ENCODE measurements around the gene CRACR2A. TPM values are rescaled to one million over a fixed set of nuclear protein-coding genes. Genes with fewer than 3 reads are reported as not detected.

CRACR2A gene
- total and polyA plus RNA-seq, 2 of the 13 experiments (the other 11 are each of a cell fraction or from before 2014, with no cell fraction given): 0.09 to 0.20 TPM

DNA sequence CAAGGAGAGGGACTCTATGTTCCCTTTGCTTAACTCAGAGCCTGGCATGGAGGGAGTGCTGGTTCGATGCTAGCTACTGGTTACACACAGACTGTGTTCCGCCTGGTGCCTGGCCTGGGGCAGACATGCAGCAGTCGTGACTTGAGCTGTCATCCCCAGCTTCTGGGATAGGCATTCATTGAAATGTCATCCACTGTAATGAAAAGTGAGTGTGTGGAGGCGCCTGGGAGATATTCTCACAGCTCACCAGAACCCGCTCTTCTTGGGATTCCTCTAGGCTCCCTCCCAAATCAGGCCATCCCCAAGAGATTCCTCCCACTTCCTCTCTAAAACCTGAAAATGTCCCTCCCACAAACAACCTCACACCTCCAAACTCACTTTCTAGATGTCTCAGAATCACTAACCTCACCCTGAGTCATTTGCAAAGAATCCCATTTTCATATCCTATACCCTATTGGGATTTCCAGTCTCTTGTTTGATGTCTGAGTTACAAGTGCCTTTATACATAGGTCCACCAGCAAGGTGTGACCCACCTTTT lies 82.8 kb downstream of the CRACR2A start:
- no peak for FAIRE-seq

DNA sequence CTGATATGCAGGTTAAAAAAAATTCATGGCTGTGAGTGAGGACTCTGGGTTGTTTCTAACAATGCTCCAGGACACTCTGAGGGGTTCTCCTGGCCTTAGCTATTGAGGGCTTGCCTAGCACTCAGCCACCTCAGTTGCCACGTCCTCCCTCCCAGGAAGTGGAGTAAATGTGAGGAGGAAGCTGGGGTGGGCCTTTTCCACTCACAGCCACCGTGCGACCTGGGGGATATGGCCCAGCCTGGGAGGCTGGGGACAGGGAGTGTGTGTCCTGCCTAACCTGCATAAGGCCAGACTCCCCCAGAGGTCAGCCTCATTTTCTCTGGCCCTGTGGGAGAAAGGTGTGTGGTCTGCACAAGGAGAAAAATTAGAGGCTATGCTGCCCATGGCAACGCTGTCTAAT lies 83.3 kb downstream of the CRACR2A start:
- in situ Hi-C loops (cut with HindIII; ENCODE audit: extremely low pct_ligation_motif_present, low pct_unique_long_range_greater_than_20kb) (no loop called here), intact Hi-C loops (cut with micrococcal nuclease; ENCODE audit: unreplicated experiment) (no loop called here)
- no peak overlapping the region for H3K4me3 ChIP-seq (replicated peaks in 1 of 3; ENCODE audit: insufficient read depth in 1 of 3, low read depth in 2 of 3, low read length in 3 of 3)
- H3K9ac ChIP-seq (ENCODE audit: insufficient read depth, low read depth, low read length): no peak overlapping the region
- no peak overlapping the region for H3K27ac ChIP-seq (ENCODE audit: extremely low read length, insufficient read depth, low read length)
- ATAC-seq (no peak), DNase-seq (ENCODE audit: low spot score) (no peak), FAIRE-seq (no peak)
- H3K79me2 ChIP-seq (ENCODE audit: insufficient read depth, low read length): no peaks in the 10 kb centered on the region
- H4K20me1 ChIP-seq (ENCODE audit: insufficient read depth, low read length): no peaks in the 10 kb centered on the region
- no peaks in the 10 kb centered on the region for H3K9me3 ChIP-seq (ENCODE audit: low read length)
- POLR2A ChIA-PET: no interaction called here
- no peaks in the 10 kb centered on the region for H3K36me3 ChIP-seq (replicated peaks in 1 of 2; ENCODE audit: control insufficient read depth in 1 of 2, insufficient read depth in 2 of 2, low read length in 2 of 2)
- H3K4me2 ChIP-seq (ENCODE audit: low read depth, low read length): no peak overlapping the region
- no peak overlapping the region for H2AFZ ChIP-seq (ENCODE audit: low read length)
- BruUV-seq (replicated peaks): no TSS peak
- no peaks in the 10 kb centered on the region for H3K4me1 ChIP-seq (ENCODE audit: insufficient read depth, low read length)
- CTCF ChIA-PET (ENCODE audit: low intra/inter-chr PET ratio, low total read pairs): no interaction called here
- no peaks in the 10 kb centered on the region; a peak in 1 of 5 replicates for H3K27me3 ChIP-seq (ENCODE audit: control insufficient read depth in 1 of 2, insufficient read depth in 2 of 2, low read length in 2 of 2)
- WGBS (ENCODE audit: low lambda C conversion rate): 0% methylated on average over 4 of the region's 4 CpGs
- TF ChIP-seq REPIN1 (CRISPR knock-in tag; IDR thresholded peaks at IDR 0.05; ENCODE audit: borderline replicate concordance, low read depth) (no peak), ZNF549 (CRISPR knock-in tag; IDR thresholded peaks at IDR 0.05) (no peak), CC2D1A (CRISPR knock-in tag; IDR thresholded peaks at IDR 0.05) (no peak), ZNF713 (CRISPR knock-in tag; IDR thresholded peaks at IDR 0.05) (no peak), ZMYM2 (CRISPR knock-in tag; IDR thresholded peaks at IDR 0.05) (no peak), SP5 (CRISPR knock-in tag; IDR thresholded peaks at IDR 0.05; ENCODE audit: borderline replicate concordance, low read depth) (no peak), MAF1 (CRISPR knock-in tag; IDR thresholded peaks at IDR 0.05; ENCODE audit: borderline replicate concordance) (no peak), ZNF274 (CRISPR knock-in tag; IDR thresholded peaks at IDR 0.05) (no peak)

More for the DNA sequence above, 82.8 kb downstream of the CRACR2A start:
- Histone ChIP-seq H3K9me3 (ENCODE audit: low read length) (no peaks in the 10 kb centered on the region), H3K79me2 (ENCODE audit: insufficient read depth, low read length) (no peaks in the 10 kb centered on the region), H2AFZ (ENCODE audit: low read length) (no peak overlapping the region), H3K9ac (ENCODE audit: insufficient read depth, low read depth, low read length) (no peak overlapping the region), H4K20me1 (ENCODE audit: insufficient read depth, low read length) (no peaks in the 10 kb centered on the region), H3K27me3 (ENCODE audit: control insufficient read depth in 1 of 2, insufficient read depth in 2 of 2, low read length in 2 of 2) (no peaks in the 10 kb centered on the region; a peak in 1 of 5 replicates), H3K4me2 (ENCODE audit: low read depth, low read length) (no peak overlapping the region), H3K36me3 (replicated peaks in 1 of 2; ENCODE audit: control insufficient read depth in 1 of 2, insufficient read depth in 2 of 2, low read length in 2 of 2) (no peaks in the 10 kb centered on the region), H3K27ac (ENCODE audit: extremely low read length, insufficient read depth, low read length) (no peak overlapping the region), H3K4me3 (replicated peaks in 1 of 3; ENCODE audit: insufficient read depth in 1 of 3, low read depth in 2 of 3, low read length in 3 of 3) (no peak overlapping the region), H3K4me1 (ENCODE audit: insufficient read depth, low read length) (no peaks in the 10 kb centered on the region)
- in situ Hi-C loops (cut with HindIII; ENCODE audit: extremely low pct_ligation_motif_present, low pct_unique_long_range_greater_than_20kb): no loop called here
- 43% methylated on average over 5 of the region's 5 CpGs for WGBS (ENCODE audit: low lambda C conversion rate)
- ChIA-PET POLR2A (no interaction called here), CTCF (ENCODE audit: low intra/inter-chr PET ratio, low total read pairs) (no interaction called here)
- no peak for ATAC-seq
- BruUV-seq (replicated peaks): no TSS peak
- intact Hi-C loops (cut with micrococcal nuclease; ENCODE audit: unreplicated experiment): no loop called here
- DNase-seq (ENCODE audit: low spot score): no peak
- no peak for TF ChIP-seq ZNF33A (CRISPR knock-in tag; IDR thresholded peaks at IDR 0.05; ENCODE audit: borderline replicate concordance)
- TF ChIP-seq KLF15 (CRISPR knock-in tag; IDR thresholded peaks at IDR 0.05; ENCODE audit: borderline replicate concordance): no peak
- TF ChIP-seq NCOR1 (IDR thresholded peaks at IDR 0.05; ENCODE audit: borderline replicate concordance, low read length): no peak
- TF ChIP-seq KDM5B (CRISPR knock-in tag; IDR thresholded peaks at IDR 0.05; ENCODE audit: borderline replicate concordance): no peak
- TF ChIP-seq, protein P1, sequence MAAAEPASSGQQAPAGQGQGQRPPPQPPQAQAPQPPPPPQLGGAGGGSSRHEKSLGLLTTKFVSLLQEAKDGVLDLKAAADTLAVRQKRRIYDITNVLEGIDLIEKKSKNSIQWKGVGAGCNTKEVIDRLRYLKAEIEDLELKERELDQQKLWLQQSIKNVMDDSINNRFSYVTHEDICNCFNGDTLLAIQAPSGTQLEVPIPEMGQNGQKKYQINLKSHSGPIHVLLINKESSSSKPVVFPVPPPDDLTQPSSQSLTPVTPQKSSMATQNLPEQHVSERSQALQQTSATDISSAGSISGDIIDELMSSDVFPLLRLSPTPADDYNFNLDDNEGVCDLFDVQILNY (CRISPR knock-in tag; conservative IDR thresholded peaks at IDR 0.05): no peak
- no peak for TF ChIP-seq ZNF724P (CRISPR knock-in tag; IDR thresholded peaks at IDR 0.05; ENCODE audit: borderline replicate concordance)
- no peak for TF ChIP-seq KMT2B (CRISPR knock-in tag; IDR thresholded peaks at IDR 0.05)
- no peak for TF ChIP-seq NFATC3 (CRISPR knock-in tag; IDR thresholded peaks at IDR 0.05)

Data from HepG2 (cell line).